ENCODE results near the gene NRXN3. TPM values are rescaled to one million over a fixed set of nuclear protein-coding genes. Genes with fewer than 3 reads are reported as not detected.

NRXN3 gene
- polyA plus RNA-seq, 1 experiment = 1.1 TPM

DNA sequence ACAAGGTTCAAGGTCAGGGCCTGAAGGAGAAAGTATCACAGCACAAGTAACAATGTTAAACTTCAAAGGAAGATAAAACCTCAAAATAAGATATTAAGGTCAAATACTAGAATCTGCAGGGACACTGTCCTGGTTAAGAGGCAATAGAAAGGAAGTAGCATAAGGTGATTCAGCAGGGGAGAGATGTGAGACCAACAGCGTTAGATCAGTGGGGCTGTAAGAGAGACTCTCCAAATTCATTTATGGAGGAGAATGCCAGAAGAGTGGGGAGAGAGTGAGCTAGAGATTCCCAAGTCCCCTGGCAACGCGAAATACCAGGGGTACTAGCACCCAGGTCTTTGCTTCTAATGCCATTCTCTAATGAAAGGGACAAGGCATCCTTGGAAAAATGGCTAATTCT, 1430.2 kb downstream of the NRXN3 start:
- ChIA-PET POLR2A (no interaction called here), CTCF (no interaction called here)
- Histone ChIP-seq H3K4me3 (ENCODE audit: low read depth, low read length) (no peak overlapping the region), H3K27me3 (ENCODE audit: control insufficient read depth, insufficient read depth, low read length) (no peaks in the 10 kb centered on the region), H3K9me3 (ENCODE audit: control insufficient read depth, insufficient read depth, low read length) (no peaks in the 10 kb centered on the region), H3K27ac (ENCODE audit: low read depth, low read length) (no peak overlapping the region)
- TF ChIP-seq, protein P1, sequence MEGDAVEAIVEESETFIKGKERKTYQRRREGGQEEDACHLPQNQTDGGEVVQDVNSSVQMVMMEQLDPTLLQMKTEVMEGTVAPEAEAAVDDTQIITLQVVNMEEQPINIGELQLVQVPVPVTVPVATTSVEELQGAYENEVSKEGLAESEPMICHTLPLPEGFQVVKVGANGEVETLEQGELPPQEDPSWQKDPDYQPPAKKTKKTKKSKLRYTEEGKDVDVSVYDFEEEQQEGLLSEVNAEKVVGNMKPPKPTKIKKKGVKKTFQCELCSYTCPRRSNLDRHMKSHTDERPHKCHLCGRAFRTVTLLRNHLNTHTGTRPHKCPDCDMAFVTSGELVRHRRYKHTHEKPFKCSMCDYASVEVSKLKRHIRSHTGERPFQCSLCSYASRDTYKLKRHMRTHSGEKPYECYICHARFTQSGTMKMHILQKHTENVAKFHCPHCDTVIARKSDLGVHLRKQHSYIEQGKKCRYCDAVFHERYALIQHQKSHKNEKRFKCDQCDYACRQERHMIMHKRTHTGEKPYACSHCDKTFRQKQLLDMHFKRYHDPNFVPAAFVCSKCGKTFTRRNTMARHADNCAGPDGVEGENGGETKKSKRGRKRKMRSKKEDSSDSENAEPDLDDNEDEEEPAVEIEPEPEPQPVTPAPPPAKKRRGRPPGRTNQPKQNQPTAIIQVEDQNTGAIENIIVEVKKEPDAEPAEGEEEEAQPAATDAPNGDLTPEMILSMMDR (IDR thresholded peaks at IDR 0.05; ENCODE audit: low read depth, low read length) = no peak
- no peak for DNase-seq (ENCODE audit: low read depth, low spot score)

DNA sequence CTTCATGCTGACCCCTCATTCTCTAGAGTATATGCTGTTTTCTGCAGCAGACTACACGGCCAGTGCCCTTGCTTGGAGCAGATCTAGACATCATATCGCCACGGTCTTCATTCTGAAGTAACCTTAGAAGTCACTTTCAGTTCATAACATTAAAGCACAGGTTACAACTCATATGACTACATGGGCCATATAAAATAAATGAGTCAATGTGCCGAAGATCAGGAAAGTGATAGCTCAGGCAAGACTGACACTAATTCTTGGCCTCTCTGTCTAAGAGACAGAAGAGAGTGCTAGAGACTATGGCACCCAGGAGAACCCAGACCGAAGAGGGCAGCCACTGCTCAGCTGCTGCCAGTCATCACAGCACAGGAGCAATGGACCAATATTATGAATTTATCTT, 1431.4 kb downstream of the NRXN3 start:
- H3K27me3 ChIP-seq (ENCODE audit: control insufficient read depth, insufficient read depth, low read length) = no peaks in the 10 kb centered on the region

DNA sequence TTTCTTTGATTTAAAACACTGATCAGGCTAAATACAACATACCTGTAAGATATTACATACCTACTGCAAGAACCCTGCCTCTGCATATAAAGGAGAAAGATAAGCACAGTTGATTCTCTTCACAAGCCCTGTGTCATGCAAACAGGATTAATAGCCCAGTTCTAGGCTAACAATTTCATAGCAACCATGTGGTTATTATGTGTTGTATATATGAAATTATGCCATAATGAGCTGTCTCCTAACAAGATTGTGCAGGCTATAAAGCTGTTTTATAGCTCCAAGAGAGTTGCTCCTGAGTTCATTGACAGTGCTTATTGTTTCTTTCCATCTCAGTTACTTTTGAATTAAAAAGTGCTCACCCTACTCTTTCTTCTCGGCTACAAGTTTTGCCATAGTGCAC, 1431.9 kb downstream of the NRXN3 start:
- ChIA-PET CTCF (interaction anchor here (0.5 to 1.3 kb wide), 4 partner anchors 19 to 633 kb away, joined by 3 to 4 read pairs (median 3); no protein-coding TSS in a partner anchor), POLR2A (no interaction called here)
- Histone ChIP-seq H3K4me3 (ENCODE audit: low read depth, low read length) (no peak overlapping the region), H3K27me3 (ENCODE audit: control insufficient read depth, insufficient read depth, low read length) (no peaks in the 10 kb centered on the region), H3K27ac (ENCODE audit: low read depth, low read length) (no peak overlapping the region), H3K9me3 (ENCODE audit: control insufficient read depth, insufficient read depth, low read length) (no peaks in the 10 kb centered on the region)
- TF ChIP-seq, protein P1 (IDR thresholded peaks at IDR 0.05; ENCODE audit: low read depth, low read length) = no peak
- no peak for DNase-seq (ENCODE audit: low read depth, low spot score)

More for the DNA sequence above, 1431.4 kb downstream of the NRXN3 start:
- TF ChIP-seq, protein P1 (IDR thresholded peaks at IDR 0.05; ENCODE audit: low read depth, low read length) = no peak
- no peak for DNase-seq (ENCODE audit: low read depth, low spot score)
- no peak overlapping the region for H3K27ac ChIP-seq (ENCODE audit: low read depth, low read length)
- ChIA-PET CTCF (interaction anchor here (0.5 kb wide), 1 partner anchor 272 kb away, joined by 3 read pairs; no protein-coding TSS in a partner anchor), POLR2A (no interaction called here)
- H3K9me3 ChIP-seq (ENCODE audit: control insufficient read depth, insufficient read depth, low read length) = no peaks in the 10 kb centered on the region
- no peak overlapping the region for H3K4me3 ChIP-seq (ENCODE audit: low read depth, low read length)

DNA sequence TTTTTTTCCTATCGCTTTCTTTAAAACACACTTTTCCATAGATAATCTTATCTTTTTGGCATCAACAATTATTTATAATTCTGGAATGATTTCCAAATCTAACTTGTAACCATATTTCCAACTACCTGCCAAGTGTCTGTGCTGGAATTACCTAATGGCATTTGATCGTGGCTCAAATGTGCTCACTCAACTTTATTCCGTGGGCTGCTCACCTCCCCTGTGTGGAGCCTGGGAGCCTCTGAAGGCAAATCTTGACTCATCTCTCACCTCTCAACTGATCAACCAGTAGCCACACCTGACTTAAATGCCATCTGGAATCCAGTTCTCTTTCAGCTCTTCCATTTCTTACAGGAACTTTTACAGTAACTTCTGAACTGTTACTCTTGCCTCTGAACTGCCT, 1432.6 kb downstream of the NRXN3 start:
- H3K27ac ChIP-seq (ENCODE audit: low read depth, low read length) = no peak overlapping the region
- TF ChIP-seq, protein P1 (IDR thresholded peaks at IDR 0.05; ENCODE audit: low read depth, low read length) = no peak
- POLR2A ChIA-PET = no interaction called here
- DNase-seq (ENCODE audit: low read depth, low spot score) = no peak
- CTCF ChIA-PET = interaction anchor here (0.5 to 1.3 kb wide), 3 partner anchors 19 to 634 kb away, joined by 3 to 4 read pairs (median 3); no protein-coding TSS in a partner anchor
- no peaks in the 10 kb centered on the region for H3K9me3 ChIP-seq (ENCODE audit: control insufficient read depth, insufficient read depth, low read length)
- no peak overlapping the region for H3K4me3 ChIP-seq (ENCODE audit: low read depth, low read length)
- no peaks in the 10 kb centered on the region for H3K27me3 ChIP-seq (ENCODE audit: control insufficient read depth, insufficient read depth, low read length)

DNA sequence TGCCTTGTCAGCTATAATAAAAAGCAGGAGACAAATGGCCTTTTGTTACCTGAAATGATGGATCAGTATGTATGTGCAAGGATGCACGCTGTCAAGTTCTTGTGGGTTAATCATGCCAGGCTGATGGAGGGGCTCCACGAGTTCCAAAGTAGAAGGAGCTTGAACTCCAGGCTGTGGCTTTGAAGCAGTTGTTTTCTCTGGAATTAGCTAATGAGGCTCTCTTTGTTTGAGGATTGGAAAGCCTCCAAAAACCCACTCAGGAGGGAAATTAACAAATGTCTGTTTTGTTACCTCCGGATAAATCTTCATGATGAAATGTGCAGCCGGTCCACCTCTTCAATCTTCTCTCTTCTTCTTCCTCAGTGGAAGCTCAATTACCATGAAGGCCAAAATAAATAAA, 1435.7 kb downstream of the NRXN3 start:
- Histone ChIP-seq H3K27me3 (ENCODE audit: control insufficient read depth, insufficient read depth, low read length) (no peaks in the 10 kb centered on the region), H3K9me3 (ENCODE audit: control insufficient read depth, insufficient read depth, low read length) (no peaks in the 10 kb centered on the region), H3K4me3 (ENCODE audit: low read depth, low read length) (no peak overlapping the region), H3K27ac (ENCODE audit: low read depth, low read length) (no peak overlapping the region)
- TF ChIP-seq, protein P1 (IDR thresholded peaks at IDR 0.05; ENCODE audit: low read depth, low read length) = no peak
- CTCF ChIA-PET = interaction anchor here (0.6 to 1.9 kb wide), 3 partner anchors 646 to 672 kb away, joined by 3 to 8 read pairs (median 4); no protein-coding TSS in a partner anchor
- DNase-seq (ENCODE audit: low read depth, low spot score) = no peak
- POLR2A ChIA-PET = no interaction called here

All from AG04450 (cell line).